RCC 7860 (cell line): Measurements from ENCODE around the gene HERC4.

Experiments used
- DNase-seq: peaks from one replicate; pipeline ENCODE4 v3.0.0-alpha.2; 2015; ENCODE audit warnings: low spot score
- FAIRE-seq: peaks from 2 replicates; lab custom pipeline; 2012; peaks lifted over from hg19 to GRCh38; lab: Jason Lieb, UNC

Gene HERC4, protein sequence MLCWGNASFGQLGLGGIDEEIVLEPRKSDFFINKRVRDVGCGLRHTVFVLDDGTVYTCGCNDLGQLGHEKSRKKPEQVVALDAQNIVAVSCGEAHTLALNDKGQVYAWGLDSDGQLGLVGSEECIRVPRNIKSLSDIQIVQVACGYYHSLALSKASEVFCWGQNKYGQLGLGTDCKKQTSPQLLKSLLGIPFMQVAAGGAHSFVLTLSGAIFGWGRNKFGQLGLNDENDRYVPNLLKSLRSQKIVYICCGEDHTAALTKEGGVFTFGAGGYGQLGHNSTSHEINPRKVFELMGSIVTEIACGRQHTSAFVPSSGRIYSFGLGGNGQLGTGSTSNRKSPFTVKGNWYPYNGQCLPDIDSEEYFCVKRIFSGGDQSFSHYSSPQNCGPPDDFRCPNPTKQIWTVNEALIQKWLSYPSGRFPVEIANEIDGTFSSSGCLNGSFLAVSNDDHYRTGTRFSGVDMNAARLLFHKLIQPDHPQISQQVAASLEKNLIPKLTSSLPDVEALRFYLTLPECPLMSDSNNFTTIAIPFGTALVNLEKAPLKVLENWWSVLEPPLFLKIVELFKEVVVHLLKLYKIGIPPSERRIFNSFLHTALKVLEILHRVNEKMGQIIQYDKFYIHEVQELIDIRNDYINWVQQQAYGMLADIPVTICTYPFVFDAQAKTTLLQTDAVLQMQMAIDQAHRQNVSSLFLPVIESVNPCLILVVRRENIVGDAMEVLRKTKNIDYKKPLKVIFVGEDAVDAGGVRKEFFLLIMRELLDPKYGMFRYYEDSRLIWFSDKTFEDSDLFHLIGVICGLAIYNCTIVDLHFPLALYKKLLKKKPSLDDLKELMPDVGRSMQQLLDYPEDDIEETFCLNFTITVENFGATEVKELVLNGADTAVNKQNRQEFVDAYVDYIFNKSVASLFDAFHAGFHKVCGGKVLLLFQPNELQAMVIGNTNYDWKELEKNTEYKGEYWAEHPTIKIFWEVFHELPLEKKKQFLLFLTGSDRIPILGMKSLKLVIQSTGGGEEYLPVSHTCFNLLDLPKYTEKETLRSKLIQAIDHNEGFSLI

DNA sequence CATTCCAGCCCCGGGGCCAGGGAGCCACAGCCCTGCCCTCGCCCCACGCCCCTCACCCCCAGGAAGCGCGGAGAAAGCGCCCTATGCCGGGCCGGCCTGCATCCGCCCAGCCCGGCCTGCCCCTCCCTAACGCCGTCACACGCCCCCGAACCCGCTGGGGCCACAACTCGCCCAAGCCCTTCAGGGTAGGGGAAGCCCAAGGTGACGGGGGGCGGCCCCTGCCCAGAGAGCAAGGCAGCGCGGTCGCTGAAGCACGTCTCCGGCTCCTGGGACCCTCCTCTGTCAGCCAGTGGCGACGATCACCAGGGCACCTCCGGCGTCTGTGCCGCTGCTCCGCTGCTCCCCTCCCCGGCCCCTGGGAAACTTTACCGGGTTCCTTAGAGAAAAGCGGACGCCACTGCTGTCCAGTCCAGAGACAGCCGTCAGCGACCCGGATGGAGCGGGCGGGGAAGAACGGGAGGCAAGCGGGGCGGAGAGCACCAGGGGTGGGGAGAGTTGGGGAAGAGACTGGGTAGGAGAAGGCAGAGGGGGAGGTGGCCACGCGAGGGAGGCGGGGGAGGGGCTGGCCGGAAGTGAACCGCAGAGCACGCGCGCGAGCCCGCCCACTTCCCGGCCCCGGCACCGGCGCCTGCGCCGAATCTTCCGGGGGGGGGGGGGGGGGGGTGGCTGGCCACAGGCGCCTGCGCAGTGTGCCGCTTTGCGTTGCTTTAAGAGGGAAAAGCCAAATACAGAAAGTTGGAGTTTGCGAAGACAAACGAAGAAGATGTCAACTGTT, at the start of gene HERC4:
HERC4 (minus strand) TSS at position 509 of the 775 bp plus-strand sequence. CDS start 2,175 bp downstream, outside the sequence.
- FAIRE-seq (no peak), DNase-seq (peak; percentile 80)

DNA sequence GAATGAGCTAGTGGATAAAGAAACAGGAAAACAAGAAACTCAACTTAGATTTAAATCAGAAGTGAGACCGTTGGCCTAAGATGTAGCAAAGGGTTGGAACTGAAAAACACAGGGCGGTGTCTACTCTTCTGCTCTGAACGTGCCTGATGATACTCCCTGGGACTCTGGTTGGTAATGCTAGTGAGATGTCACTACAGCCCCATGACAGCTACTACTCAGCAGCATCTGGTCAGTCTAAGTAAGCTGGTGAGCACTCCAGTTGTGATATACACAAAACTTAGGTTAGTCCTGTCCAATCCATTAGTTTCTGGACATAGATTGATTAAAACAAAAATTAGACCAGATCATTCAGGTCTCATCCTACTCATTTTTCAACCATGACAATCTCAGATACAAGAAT, 49.6 kb upstream of the HERC4 start:
- DNase-seq: no peak
- FAIRE-seq: no peak

DNA sequence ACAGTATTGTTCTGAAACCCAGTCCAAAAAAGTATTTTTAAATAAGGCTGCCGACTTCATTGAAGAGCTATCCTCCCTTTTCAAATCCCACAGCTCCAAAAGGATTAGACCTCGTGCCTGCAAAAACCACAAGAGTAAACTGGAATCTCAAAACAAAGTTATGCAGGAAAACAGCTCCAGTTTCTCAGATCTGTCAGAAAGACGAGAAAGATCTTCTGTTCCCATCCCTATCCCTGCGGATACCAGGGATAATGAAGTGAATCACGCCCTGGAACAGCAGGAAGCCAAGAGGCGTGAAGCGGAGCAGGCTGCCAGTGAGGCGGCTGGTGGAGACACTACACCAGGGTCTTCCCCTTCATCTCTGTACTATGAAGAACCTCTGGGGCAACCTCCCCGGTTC, 46.8 kb upstream of the HERC4 start:
- DNase-seq: no peak
- no peak for FAIRE-seq

DNA sequence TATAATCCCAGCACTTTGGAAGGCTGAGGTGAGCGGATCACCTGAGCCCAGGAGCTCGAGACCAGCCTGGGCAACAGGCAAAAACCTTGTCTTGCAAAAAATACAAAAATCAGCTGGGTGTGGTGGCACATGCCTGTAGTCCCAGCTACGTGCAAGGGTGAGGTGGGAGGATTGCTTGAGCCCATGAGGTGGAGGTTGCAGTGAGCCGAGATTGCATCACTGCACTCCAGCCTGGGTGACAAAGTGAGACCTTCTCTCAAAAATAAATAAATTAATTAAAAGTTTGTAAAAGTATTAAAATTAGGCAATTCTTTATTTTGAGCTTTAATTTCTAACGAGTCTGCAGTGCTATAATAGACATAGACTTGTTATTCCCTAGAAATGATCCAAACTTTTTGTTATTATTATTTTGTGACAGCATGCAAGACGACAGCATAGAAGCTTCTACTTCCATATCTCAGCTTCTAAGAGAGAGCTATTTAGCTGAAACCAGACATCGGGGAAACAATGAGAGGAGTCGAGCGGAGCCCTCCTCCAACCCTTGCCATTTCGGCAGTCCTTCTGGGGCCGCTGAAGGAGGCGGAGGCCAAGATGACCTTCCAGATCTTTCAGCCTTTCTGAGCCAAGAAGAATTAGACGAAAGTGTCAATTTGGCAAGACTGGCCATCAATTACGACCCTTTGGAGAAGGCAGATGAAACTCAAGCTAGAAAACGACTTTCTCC, 46.1 kb upstream of the HERC4 start:
- FAIRE-seq (no peak), DNase-seq (no peak)

DNA sequence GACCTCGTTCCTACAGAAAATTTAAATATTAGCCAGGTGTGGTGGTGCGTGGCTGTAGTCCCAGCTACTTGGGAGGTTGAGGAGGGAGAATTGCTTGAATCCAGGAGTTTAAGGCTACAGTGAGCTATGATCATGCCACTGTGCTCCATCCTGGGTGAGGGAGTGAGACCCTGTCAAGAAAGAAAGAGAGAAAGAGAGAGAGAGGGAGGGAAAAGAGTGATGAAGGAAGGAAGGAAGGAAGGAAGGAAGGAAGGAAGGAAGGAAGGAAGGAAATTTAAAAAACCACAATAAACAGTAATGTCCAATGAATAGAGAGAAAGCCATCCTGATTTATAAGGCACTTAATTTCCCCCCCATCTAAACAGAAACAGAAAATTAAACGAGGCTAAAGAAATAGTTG, 43.6 kb upstream of the HERC4 start:
- DNase-seq (no peak), FAIRE-seq (no peak)

DNA sequence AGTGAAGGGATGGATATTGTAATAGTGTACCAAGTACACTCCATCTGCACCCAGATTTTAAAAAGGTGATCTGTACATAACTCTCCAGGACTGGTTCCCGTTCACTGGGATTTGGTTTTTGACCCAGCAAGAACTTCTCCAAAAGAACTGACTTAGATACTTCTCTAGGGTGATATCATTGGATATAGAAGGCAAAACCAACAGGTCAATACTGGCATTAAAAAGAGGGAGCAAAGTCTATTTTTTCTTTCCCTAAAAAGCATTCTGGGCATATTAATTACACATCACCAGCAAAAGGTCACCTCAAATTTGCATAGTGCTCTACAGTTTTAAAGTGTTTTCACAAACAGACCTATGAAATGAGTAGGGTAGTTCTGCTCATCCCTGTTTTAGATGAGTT, 37.8 kb upstream of the HERC4 start:
- DNase-seq (no peak), FAIRE-seq (no peak)

DNA sequence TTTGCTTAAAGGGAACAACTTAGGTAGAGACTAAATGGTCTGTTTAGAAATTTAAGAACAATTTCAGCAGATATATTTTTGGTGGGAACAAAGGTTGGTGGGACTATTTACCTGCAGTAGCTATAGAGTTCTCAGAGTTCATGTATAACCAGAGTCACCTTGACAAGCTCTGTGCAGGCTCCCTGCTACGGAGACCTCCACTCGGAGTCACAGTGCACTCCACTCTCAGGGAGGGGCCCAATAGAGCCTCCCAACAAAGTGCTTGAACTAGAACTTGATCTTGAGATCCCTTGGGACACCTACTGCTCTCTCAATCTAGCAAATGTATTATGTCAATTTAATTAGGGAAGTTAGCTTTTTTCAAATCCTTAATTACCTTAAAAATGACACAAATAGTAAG, 36.5 kb upstream of the HERC4 start:
- FAIRE-seq: no peak

DNA sequence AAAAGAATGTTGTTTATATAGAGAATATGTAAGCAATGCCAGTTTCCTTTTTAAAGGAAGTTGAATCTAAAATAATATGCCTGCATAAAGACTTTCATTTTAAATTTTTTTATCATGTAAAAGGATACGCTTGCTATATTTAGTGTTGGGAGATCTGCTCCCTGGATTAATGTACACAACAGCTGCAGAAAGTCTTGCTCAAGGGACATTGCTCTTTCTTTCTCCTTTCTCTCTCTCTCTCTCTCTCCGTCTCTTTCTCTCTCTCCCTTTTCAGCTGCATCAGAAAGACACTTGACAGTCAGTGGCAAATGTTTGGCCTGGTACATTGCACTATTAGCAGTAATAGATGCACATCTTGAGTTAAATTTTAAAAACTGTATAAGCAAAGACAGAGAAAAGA, 34.9 kb upstream of the HERC4 start:
- DNase-seq: no peak
- no peak for FAIRE-seq

More for the DNA sequence above, 36.5 kb upstream of the HERC4 start:
- DNase-seq: no peak

DNA sequence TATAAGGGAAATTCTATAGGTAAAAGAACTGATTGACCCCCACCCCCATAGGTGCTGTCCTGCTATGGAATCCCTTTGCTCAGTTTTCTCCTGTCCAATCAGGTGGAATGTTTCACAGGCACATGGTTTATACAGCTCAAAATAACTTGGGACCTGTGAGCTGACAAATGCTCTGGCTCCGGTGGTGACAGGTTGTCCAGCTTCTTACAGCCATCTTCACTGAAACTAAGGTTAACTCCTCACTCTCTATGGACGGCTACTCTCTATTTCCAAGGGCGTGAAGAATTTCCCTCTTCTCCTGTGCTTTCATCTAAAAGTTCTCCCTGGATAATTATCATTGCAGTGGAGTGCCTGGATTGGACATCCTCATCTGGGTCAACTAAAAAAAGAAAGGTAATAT, 34.2 kb upstream of the HERC4 start, which contains the start of gene MYPN:
MYPN (plus strand) TSS at position 158 of the 400 bp plus-strand sequence. CDS start 11,951 bp downstream, outside the sequence.
- DNase-seq: no peak
- FAIRE-seq: no peak

DNA sequence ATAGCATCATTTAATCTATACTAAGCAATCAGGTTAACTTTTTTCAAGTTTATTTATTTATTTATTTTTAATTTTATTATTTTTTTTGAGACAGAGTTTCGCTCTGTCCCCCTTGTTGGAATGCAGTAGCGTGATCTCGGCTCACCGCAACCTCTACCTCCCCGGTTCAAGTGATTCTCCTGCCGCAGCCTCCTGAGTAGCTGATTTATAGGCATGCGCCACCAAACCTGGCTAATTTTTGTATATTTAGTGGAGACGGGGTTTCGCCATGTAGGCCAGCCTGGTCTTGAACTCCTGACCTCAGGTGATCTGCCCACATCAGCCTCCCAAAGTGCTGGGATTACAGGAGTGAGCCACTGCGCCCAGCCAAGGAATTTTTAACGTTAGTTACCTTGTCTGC, 33.6 kb upstream of the HERC4 start:
- no peak for FAIRE-seq

DNA sequence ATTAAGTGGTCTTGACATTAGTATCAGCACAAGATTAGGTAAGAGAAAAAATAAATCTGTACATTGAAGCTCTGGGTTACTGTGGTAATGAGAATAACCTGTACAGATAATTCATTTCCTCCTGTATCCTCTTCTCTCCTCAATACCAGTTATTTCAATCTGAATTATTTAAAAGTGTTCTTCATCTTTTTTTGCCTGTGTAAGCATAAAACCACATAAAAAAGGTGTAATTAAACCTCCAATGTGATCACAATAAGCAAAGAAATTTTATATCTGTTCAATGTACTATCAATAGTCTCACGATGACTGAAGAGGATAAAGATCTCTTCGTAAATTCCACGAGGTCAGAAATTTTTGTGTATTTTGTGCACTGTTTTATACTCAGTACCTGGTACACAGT, 33.0 kb upstream of the HERC4 start:
- DNase-seq: no peak
- FAIRE-seq: no peak

More for the DNA sequence above, 33.6 kb upstream of the HERC4 start:
- no peak for DNase-seq

DNA sequence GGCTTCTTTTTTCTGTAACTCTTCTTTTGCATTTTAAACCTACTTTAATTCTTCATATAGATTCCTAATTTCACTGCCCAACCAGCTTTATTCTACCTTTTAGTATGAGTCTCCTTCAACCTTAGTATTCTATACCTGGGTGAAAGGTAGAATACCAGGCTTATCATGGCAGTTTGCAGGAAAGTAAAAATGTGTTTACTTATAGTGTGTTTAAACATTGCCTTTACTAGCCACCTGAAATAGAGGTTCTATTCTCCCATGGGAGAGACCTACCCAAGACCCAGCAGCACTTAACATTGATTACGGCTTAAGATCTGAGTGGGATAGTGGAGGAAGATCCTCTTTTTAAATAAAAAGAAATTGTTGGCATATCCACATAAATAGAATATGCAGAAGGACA, 32.6 kb upstream of the HERC4 start:
- DNase-seq (no peak), FAIRE-seq (no peak)

DNA sequence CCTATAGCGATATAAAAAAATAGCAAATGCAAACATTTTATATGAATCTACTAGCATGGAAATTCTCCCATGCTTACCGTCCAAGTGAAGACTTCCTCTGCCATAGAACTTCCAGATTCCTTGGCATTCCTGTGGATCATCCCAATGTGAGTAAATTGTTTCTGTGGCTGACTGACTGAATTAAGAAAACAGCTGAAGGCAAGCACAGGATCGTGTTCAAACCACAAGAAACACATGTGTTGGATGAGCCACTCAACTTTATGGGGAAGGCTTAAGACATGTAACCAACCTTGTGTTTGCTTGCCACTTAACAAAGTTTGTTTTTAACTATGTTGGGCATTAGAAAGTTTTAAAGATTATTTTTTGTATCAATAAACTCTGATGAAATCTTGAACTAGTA, 31.6 kb upstream of the HERC4 start:
- FAIRE-seq (peak; percentile 91), DNase-seq (peak; percentile 79)

DNA sequence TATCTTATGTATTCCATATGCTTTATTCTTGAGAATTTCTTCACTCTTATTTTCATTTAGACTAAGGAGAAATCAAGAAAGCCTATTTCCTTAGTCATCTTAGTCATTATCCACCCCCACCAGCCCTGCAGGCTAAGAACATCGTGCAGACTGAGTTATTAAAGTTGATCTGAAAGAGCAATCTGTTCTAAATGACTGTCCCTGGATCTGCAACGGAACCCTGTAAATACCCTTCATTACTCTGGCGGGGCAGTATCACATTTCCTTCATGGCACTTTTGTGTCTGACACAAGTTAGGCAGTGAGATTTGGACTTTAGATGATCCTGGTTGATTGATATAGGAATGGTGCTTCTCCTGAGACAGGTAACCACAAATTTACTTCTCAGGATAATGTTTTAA, 30.7 kb upstream of the HERC4 start:
- FAIRE-seq (no peak), DNase-seq (no peak)

DNA sequence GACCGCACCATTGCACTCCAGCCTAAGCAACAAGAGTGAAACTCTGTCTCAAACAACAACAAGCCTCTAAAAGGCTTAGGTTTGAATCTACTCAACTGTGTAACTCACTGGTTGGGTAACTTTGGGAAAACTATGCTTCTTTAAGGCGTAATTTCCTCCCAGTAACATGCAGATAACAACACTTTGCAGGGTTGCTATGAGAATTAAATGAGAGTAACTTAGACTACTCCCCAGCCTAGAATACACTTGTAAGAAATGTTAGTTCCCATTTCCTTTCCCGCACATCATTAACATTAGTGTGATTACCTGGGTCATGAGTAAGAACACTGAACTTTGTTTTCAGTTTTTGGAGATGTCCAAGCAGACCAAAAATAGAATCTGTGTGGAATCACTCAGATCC, 28.8 kb upstream of the HERC4 start:
- FAIRE-seq (no peak), DNase-seq (no peak)

DNA sequence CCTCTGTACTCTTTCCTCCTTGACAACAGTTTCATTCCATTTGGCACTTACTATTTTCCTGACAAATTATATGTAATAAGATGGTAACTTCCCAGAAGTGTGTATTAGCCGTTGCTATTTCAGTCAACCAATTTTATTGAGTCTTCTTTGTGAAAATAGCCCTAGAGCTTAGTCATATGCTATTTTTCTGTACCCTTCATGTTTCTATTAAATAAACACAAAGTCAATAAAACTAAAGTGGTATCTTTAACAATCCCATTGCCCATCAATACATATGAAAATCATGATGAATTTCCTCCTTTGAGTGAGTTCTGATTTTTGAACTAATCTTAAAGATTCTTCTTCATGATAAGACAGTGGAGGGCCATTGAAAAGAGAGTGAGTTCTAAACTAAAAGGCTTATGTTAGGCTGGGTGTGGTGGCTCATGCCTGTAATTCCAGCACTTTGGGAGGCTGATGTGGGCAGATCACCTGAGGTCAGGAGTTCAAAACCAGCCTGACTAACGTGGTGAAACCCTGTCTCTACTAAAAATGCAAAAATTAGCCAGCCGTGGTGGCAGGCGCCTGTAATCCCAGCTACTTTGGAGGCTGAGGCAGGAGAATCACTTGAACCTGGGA, 28.3 kb upstream of the HERC4 start:
- FAIRE-seq (no peak), DNase-seq (no peak)

DNA sequence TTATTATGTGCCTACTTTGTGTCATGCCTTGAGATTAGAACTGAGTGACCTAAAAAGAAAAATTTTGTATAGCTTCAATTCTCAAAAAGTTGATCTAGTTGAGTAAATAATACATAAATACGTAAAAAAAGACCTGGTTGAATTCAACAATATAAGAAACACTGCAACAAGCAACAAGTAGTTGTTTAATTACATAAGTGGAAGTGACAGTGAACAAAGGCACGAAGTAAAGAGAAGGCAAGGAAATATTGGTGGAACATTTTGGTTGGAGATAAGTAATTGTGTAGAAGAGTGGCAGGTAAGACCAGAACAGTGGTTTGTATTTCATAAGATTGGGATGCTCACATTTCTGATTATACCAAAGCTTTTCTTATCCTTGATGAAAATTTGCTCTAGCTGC, 26.0 kb upstream of the HERC4 start:
- no peak for DNase-seq
- FAIRE-seq: no peak

DNA sequence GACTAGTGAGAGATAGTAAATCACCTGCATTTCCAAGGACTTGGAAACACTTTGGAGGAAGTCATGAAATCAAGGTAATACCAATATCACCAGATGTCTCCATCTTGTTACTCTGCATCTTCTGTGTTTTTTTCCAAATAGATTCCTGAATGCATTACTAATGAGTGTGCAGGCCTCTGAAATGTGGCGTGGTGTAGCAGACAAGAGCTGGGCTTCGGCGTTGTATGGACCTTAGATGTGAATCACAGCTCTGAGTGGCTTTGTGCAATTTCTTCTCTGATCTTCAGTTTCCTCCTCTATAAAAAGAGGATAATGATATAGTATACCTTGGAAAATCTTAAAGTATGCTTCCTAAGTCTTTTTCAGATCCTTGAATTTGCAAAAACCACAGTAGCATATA, 24.7 kb upstream of the HERC4 start:
- no peak for DNase-seq
- no peak for FAIRE-seq

DNA sequence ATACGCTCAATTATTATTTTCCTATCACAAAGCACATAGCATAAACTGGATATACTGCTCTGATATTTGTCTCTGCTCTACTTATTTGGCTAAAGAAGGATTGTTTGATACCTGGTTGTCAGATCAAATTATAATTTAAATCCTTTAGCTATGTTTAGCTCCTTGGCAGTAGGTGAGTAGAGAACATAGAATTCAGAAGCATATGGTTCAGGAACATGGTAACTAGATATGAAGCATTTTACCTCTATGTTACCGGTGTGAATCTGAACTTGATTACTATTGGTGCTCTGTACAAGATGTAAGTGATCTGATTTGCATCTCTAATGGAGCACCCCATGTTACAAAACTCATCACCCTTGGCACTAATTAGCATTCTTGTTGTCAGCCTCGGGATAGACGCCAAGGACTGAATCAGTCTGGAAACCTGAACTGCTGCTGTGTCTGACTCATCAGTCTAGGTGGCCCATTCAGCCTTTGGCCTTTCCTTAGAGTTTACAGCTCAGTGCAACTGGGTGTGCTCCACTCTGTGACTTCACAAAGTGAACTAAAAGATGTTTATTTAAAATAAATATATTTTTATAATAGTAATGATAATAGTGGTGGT, 21.9 kb upstream of the HERC4 start:
- peak; percentile 71 for DNase-seq
- FAIRE-seq: peak; percentile 96
